SK-N-MC (cell line): ENCODE data around the gene MRPL40.

Experiments used
- EZH2 ChIP-seq: fragments of 200-600 bp; sonication (generic); IDR thresholded peaks from one replicate; pipeline ENCODE4 v1.6.1; 2017; ENCODE audit warnings: antibody characterized with exemption
- FOXP2 ChIP-seq: optimal IDR thresholded peaks from 2 replicates; pipeline ENCODE3; 2011; ENCODE audit warnings: mild to moderate bottlenecking, moderate library complexity; ENCODE audit not compliant: insufficient read depth; ENCODE audit errors: extremely low read length, control extremely low read depth
- POLR2AphosphoS5 ChIP-seq: IDR thresholded peaks from 2 replicates; pipeline ENCODE4 v1.6.1; 2012; ENCODE audit warnings: mild to moderate bottlenecking, low read depth, low read length, borderline replicate concordance

GRCh38 chr22:19463008-19463407 lies 30.7 kb downstream of the MRPL40 start:
- TF ChIP-seq POLR2AphosphoS5, result no peak
- no peak for TF ChIP-seq FOXP2
- TF ChIP-seq EZH2, result no peak
